ENCODE data around the gene FANCD2. TPM values are rescaled to one million over a fixed set of nuclear protein-coding genes. Genes with fewer than 3 reads are reported as not detected.

Gene FANCD2
- polyA plus RNA-seq, 1 donor from 2014 or later: 3.3 TPM

DNA sequence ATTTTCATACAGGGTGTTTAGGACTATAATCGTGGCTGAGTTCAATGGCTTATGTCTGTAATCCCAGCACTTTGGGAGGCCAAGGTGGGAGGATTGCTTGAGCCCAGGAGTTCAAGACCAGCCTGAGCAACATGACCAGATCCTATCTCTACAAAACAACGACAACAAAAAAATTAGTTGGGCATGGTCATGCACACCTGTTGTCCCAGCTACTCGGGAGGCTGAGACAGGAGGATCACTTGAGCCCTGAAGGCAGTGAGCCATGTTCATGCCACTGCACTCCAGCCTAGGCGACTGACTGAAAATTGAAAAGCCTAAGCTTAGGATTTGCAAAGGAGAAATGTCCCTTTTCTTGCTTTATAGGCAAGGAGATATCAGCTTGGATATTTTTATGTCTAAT is 90.7 kb downstream of the FANCD2 start:
- Histone ChIP-seq H3K27me3 (ENCODE audit: insufficient read depth, low read depth, low read length) (no peaks in the 10 kb centered on the region), H3K9me3 (ENCODE audit: low read length) (no peaks in the 10 kb centered on the region), H3F3A (ENCODE audit: insufficient read depth, low read length, poor library complexity, severe bottlenecking) (no peaks in the 10 kb centered on the region), H3K9me2 (ENCODE audit: insufficient read depth, low read length) (no peaks in the 10 kb centered on the region), H3K79me2 (replicated peaks; ENCODE audit: insufficient read depth, low read length) (peaks cover 43% of the 10 kb centered on the region), H3K36me3 (ENCODE audit: insufficient read depth, low read length) (no peaks in the 10 kb centered on the region), H2AFZ (ENCODE audit: low read depth, low read length) (no peak overlapping the region), H4K20me1 (ENCODE audit: insufficient read depth) (no peaks in the 10 kb centered on the region), H3K27ac (ENCODE audit: low read length) (peak overlapping the region; percentile 84), H3K4me2 (ENCODE audit: low read length) (peak overlapping the region; percentile 97), H3K9ac (ENCODE audit: low read length) (peak overlapping the region; percentile 78), H3K4me3 (ENCODE audit: low read length) (peak overlapping the region; percentile 79)
- TF ChIP-seq SMC3 (conservative IDR thresholded peaks at IDR 0.05; ENCODE audit: poor library complexity) (no peak), EP300 (conservative IDR thresholded peaks at IDR 0.05; ENCODE audit: poor library complexity, severe bottlenecking) (no peak), POLR2AphosphoS5 (IDR thresholded peaks at IDR 0.05) (no peak), RAD21 (conservative IDR thresholded peaks at IDR 0.05) (no peak), CTCF (IDR thresholded peaks at IDR 0.05; ENCODE audit: poor library complexity, severe bottlenecking) (no peak), TAF1 (IDR thresholded peaks at IDR 0.05; ENCODE audit: low read depth) (no peak), MXI1 (conservative IDR thresholded peaks at IDR 0.05; ENCODE audit: poor library complexity, severe bottlenecking) (no peak), EZH2 (IDR thresholded peaks at IDR 0.05; ENCODE audit: borderline replicate concordance, insufficient read depth, low read length, poor library complexity, severe bottlenecking) (no peak)
- TF ChIP-seq, protein P1, sequence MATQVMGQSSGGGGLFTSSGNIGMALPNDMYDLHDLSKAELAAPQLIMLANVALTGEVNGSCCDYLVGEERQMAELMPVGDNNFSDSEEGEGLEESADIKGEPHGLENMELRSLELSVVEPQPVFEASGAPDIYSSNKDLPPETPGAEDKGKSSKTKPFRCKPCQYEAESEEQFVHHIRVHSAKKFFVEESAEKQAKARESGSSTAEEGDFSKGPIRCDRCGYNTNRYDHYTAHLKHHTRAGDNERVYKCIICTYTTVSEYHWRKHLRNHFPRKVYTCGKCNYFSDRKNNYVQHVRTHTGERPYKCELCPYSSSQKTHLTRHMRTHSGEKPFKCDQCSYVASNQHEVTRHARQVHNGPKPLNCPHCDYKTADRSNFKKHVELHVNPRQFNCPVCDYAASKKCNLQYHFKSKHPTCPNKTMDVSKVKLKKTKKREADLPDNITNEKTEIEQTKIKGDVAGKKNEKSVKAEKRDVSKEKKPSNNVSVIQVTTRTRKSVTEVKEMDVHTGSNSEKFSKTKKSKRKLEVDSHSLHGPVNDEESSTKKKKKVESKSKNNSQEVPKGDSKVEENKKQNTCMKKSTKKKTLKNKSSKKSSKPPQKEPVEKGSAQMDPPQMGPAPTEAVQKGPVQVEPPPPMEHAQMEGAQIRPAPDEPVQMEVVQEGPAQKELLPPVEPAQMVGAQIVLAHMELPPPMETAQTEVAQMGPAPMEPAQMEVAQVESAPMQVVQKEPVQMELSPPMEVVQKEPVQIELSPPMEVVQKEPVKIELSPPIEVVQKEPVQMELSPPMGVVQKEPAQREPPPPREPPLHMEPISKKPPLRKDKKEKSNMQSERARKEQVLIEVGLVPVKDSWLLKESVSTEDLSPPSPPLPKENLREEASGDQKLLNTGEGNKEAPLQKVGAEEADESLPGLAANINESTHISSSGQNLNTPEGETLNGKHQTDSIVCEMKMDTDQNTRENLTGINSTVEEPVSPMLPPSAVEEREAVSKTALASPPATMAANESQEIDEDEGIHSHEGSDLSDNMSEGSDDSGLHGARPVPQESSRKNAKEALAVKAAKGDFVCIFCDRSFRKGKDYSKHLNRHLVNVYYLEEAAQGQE (IDR thresholded peaks at IDR 0.05; ENCODE audit: borderline replicate concordance): no peak

DNA sequence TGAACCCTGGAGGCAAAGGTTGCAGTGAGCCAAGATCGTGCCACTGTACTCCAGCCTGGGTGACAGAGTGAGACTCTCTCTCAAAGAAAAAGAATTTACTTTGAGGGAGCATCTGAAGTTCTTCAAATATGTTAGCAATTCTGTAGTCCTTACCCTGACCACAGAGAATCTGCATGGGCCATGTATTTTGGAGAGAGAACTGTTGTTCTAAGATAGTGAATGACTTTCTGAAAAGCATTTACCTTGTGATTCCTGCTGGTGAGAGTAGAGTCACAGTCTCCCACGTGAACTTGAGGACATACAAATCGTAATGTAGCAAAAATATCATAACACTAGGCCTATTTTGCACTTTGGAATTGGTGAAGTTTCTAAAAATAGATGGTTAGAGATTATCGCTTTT is 93.1 kb downstream of the FANCD2 start:
- Histone ChIP-seq H3K27me3 (ENCODE audit: insufficient read depth, low read depth, low read length) (no peaks in the 10 kb centered on the region), H4K20me1 (ENCODE audit: insufficient read depth) (no peaks in the 10 kb centered on the region), H3K36me3 (ENCODE audit: insufficient read depth, low read length) (no peaks in the 10 kb centered on the region), H3K4me2 (ENCODE audit: low read length) (no peak overlapping the region), H3K4me3 (ENCODE audit: low read length) (no peak overlapping the region), H3K9me2 (ENCODE audit: insufficient read depth, low read length) (no peaks in the 10 kb centered on the region), H3K79me2 (replicated peaks; ENCODE audit: insufficient read depth, low read length) (peaks cover 53% of the 10 kb centered on the region), H3K9me3 (ENCODE audit: low read length) (no peaks in the 10 kb centered on the region), H3K27ac (ENCODE audit: low read length) (no peak overlapping the region), H3K9ac (ENCODE audit: low read length) (no peak overlapping the region), H2AFZ (ENCODE audit: low read depth, low read length) (no peak overlapping the region), H3F3A (ENCODE audit: insufficient read depth, low read length, poor library complexity, severe bottlenecking) (no peaks in the 10 kb centered on the region)
- TF ChIP-seq EP300 (conservative IDR thresholded peaks at IDR 0.05; ENCODE audit: poor library complexity, severe bottlenecking) (no peak), TAF1 (IDR thresholded peaks at IDR 0.05; ENCODE audit: low read depth) (no peak), SMC3 (conservative IDR thresholded peaks at IDR 0.05; ENCODE audit: poor library complexity) (no peak), MXI1 (conservative IDR thresholded peaks at IDR 0.05; ENCODE audit: poor library complexity, severe bottlenecking) (no peak), RAD21 (conservative IDR thresholded peaks at IDR 0.05) (no peak), POLR2AphosphoS5 (IDR thresholded peaks at IDR 0.05) (no peak), EZH2 (IDR thresholded peaks at IDR 0.05; ENCODE audit: borderline replicate concordance, insufficient read depth, low read length, poor library complexity, severe bottlenecking) (no peak), CTCF (IDR thresholded peaks at IDR 0.05; ENCODE audit: poor library complexity, severe bottlenecking) (no peak)
- TF ChIP-seq, protein P1 (IDR thresholded peaks at IDR 0.05; ENCODE audit: borderline replicate concordance): no peak
